Calu3 (cell line): ENCODE data around the gene ZNF845. TPM values are rescaled to one million over a fixed set of nuclear protein-coding genes. Genes with fewer than 3 reads are reported as not detected.
"Not testable (repeated sequence)": the region's sequence is repeated elsewhere in the genome, so short reads cannot be mapped to it uniquely, and the experiment has no call there.

ENCODE experiments used
- BruUV-seq: library from RNA; stranded (reverse); fragments of 400-500 nt; replicated peaks from 2 replicates; lab custom pipeline; 2021; lab: Mats Ljungman, UMichigan
- CTCF ChIA-PET: fragments of 300-600 bp; sonication (Branson Sonifier 250); formaldehyde crosslinking; loops from one replicate; lab custom pipeline; 2022; ENCODE audit warnings: antibody characterized with exemption; lab: Charles Lee
- DNase-seq: peaks from one replicate; pipeline ENCODE4 v3.0.0; 2022
- H3K27ac Mint-ChIP-seq: one replicate; pipeline ENCODE4 v1.8.0; 2022; ENCODE audit warnings: mixed read lengths; ENCODE audit not compliant: unreplicated experiment
- H3K27me3 Mint-ChIP-seq: one replicate; pipeline ENCODE4 v1.8.0; 2022; ENCODE audit warnings: mixed read lengths; ENCODE audit not compliant: unreplicated experiment
- H3K36me3 Mint-ChIP-seq: one replicate; pipeline ENCODE4 v1.8.0; 2022; ENCODE audit warnings: mild to moderate bottlenecking, moderate library complexity, mixed read lengths; ENCODE audit not compliant: insufficient read depth, unreplicated experiment
- H3K4me1 Mint-ChIP-seq: one replicate; pipeline ENCODE4 v1.8.0; 2022; ENCODE audit warnings: mild to moderate bottlenecking, low read depth, mixed read lengths; ENCODE audit not compliant: unreplicated experiment
- H3K4me3 Mint-ChIP-seq: one replicate; pipeline ENCODE4 v1.8.0; 2022; ENCODE audit warnings: mild to moderate bottlenecking, low read depth, moderate library complexity, mixed read lengths; ENCODE audit not compliant: unreplicated experiment
- H3K9me3 Mint-ChIP-seq: one replicate; pipeline ENCODE4 v1.8.0; 2022; ENCODE audit warnings: low read depth, mixed read lengths; ENCODE audit not compliant: unreplicated experiment
- intact Hi-C: fragments of 100-400 bp; cut with micrococcal nuclease; formaldehyde crosslinking; loops from one replicate; pipeline ENCODE4 v1.10.0; 2022; ENCODE audit not compliant: unreplicated experiment
- total RNA-seq: library from RNA; stranded (reverse); gene quantifications from 2 replicates; pipeline ENCODE4 v1.2.3, GENCODE V29; 2022
- TF ChIP-seq, protein P1 (sequence below): fragments of 200-600 bp; IDR thresholded peaks from one replicate; pipeline ENCODE4 v1.8.0; 2022; ENCODE audit warnings: antibody characterized with exemption; ENCODE audit not compliant: unreplicated experiment

The ZNF845 gene
- total RNA-seq, 1 experiment from 2014 or later = 9.4 TPM

DNA sequence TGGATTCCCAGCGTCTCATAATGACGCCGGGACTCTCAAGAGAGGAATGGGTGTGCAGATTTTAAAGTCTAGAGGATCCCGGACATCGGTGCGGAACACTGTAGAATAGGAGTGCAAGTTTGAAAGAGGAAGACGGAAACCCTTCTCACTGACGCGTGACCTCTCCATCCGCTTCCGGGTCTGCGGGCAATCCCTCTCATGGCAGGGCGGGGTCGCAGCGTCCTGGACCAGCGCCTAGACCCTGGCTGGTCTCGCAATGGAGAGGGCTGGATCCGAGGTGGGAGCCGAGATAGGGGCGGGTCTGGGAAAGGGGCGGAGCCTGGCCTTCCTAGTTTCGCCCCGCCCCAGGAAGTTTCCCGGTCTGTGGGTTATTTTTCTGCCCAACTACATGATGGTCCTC, 4.6 kb upstream of the ZNF845 start:
- Mint-ChIP-seq H3K27me3 (no peaks in the 10 kb centered on the region), H3K4me3 (no peak overlapping the region), H3K9me3 (peaks cover 25% of the 10 kb centered on the region), H3K36me3 (peaks cover 10% of the 10 kb centered on the region), H3K4me1 (peaks cover 2% of the 10 kb centered on the region), H3K27ac (no peak overlapping the region)
- DNase-seq = no peak
- intact Hi-C loops = no loop called here
- CTCF ChIA-PET = no interaction called here
- TF ChIP-seq, protein P1, sequence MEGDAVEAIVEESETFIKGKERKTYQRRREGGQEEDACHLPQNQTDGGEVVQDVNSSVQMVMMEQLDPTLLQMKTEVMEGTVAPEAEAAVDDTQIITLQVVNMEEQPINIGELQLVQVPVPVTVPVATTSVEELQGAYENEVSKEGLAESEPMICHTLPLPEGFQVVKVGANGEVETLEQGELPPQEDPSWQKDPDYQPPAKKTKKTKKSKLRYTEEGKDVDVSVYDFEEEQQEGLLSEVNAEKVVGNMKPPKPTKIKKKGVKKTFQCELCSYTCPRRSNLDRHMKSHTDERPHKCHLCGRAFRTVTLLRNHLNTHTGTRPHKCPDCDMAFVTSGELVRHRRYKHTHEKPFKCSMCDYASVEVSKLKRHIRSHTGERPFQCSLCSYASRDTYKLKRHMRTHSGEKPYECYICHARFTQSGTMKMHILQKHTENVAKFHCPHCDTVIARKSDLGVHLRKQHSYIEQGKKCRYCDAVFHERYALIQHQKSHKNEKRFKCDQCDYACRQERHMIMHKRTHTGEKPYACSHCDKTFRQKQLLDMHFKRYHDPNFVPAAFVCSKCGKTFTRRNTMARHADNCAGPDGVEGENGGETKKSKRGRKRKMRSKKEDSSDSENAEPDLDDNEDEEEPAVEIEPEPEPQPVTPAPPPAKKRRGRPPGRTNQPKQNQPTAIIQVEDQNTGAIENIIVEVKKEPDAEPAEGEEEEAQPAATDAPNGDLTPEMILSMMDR = no peak
- no TSS peak for BruUV-seq

GRCh38 chr19:53332484-53332883, 1.1 kb upstream of the ZNF845 start:
- Mint-ChIP-seq H3K27ac (no peak overlapping the region), H3K36me3 (peaks cover 16% of the 10 kb centered on the region), H3K27me3 (no peaks in the 10 kb centered on the region), H3K4me1 (peaks cover 10% of the 10 kb centered on the region), H3K4me3 (peak overlapping the region; percentile 74), H3K9me3 (peaks cover 21% of the 10 kb centered on the region)
- no TSS peak for BruUV-seq
- no peak for DNase-seq
- TF ChIP-seq, protein P1 = no peak
- intact Hi-C loops = no loop called here
- CTCF ChIA-PET = no interaction called here

DNA sequence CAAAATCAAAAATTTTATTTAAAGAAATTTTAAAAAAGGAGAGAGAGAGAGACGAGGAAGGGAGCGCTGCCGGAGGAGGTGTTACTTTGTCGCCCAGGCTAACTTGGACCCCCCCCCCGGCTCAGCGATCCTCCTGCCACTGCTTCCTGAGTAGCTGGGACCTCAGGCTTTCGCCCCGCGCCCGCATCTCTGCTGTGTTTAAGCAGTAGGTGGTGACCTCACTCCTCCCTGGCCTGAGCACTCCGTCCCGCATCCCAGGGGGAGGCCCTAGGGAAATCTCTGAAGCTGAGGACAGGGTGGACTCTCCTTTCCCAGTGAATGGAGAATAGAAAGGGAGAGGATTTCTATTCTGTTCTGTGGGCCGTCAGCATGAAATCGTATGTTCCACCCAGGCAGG, 485 bp upstream of the ZNF845 start:
- intact Hi-C loops = no loop called here
- H3K27me3 Mint-ChIP-seq = no peaks in the 10 kb centered on the region
- CTCF ChIA-PET = no interaction called here
- peak overlapping the region; percentile 74 for H3K4me3 Mint-ChIP-seq
- DNase-seq = no peak
- TF ChIP-seq, protein P1 = no peak
- no peak overlapping the region for H3K27ac Mint-ChIP-seq
- H3K9me3 Mint-ChIP-seq = peaks cover 17% of the 10 kb centered on the region
- peaks cover 10% of the 10 kb centered on the region for H3K4me1 Mint-ChIP-seq
- no TSS peak for BruUV-seq
- H3K36me3 Mint-ChIP-seq = peaks cover 16% of the 10 kb centered on the region

DNA sequence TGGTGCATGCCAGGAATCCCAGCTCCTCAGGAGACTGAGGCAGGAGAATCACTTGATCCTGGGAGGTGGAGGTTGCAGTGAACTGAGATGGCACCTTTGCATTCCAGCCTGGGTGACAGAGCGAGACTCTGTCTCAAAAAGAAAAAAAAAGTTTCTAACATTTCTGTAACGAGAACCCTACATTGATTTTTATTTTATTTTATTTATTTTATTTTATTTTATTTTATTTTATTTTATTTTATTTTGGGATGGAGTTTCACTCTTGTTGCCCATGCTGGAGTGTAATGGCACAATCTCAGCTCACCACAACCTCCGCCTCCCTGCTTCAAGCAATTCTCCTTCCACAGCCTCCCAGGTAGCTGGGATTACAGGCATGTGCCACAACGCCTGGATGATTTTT, 10.9 kb downstream of the ZNF845 start:
- H3K4me3 Mint-ChIP-seq, DNase-seq, BruUV-seq, H3K27ac Mint-ChIP-seq, H3K4me1 Mint-ChIP-seq, intact Hi-C loops, H3K27me3 Mint-ChIP-seq, CTCF ChIA-PET: not testable (repeated sequence)
- Mint-ChIP-seq H3K9me3 (peaks cover 11% of the 10 kb centered on the region), H3K36me3 (peaks cover 69% of the 10 kb centered on the region)

DNA sequence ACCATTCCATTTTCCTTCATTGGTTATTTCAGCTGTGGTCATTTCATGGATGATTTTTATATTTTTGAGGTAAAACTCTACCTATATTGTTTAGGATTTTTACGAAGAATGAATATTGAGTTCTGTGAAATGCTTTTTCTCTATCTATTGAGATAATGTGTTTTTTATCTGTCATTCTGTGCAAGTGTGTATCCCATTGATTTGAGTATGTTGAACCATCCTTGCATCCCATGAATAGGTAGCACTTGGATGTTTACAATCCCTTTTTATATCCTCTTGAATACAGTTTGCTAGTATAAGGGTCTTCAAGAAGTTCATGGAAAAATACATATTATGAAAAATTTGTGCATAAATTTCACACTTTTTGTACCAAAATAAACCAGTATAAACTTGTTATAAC, 22.2 kb downstream of the ZNF845 start:
- H3K4me1 Mint-ChIP-seq = no peaks in the 10 kb centered on the region
- intact Hi-C loops = no loop called here
- no TSS peak for BruUV-seq
- no peak for DNase-seq
- CTCF ChIA-PET = no interaction called here
- TF ChIP-seq, protein P1 = no peak
- peaks cover 34% of the 10 kb centered on the region for H3K36me3 Mint-ChIP-seq
- H3K27ac Mint-ChIP-seq = no peak overlapping the region
- peaks cover 29% of the 10 kb centered on the region for H3K9me3 Mint-ChIP-seq
- no peaks in the 10 kb centered on the region for H3K27me3 Mint-ChIP-seq
- H3K4me3 Mint-ChIP-seq = no peak overlapping the region
